GM23338 (cell line): ENCODE measurements around the gene CEACAM16. TPM values are rescaled to one million over a fixed set of nuclear protein-coding genes. Genes with fewer than 3 reads are reported as not detected.

ENCODE experiments used
- ATAC-seq: fragments of 200-7000 bp; cut with Tn5 transposase; 3 replicates; pipeline ENCODE4 v1.9.1; 2020
- DNase-seq: peaks from one replicate; pipeline ENCODE4 v3.0.0-alpha.2; 2015; ENCODE audit warnings: low spot score
- H2AFZ ChIP-seq: fragments of 200-600 bp; sonication (generic); 2 replicates; pipeline ENCODE4 v1.8.0; 2016; ENCODE audit warnings: antibody characterized with exemption, mild to moderate bottlenecking, moderate library complexity
- H3F3A ChIP-seq: fragments of 200-600 bp; sonication (generic); replicated peaks from 2 replicates; pipeline ENCODE4 v1.8.0; 2017; ENCODE audit warnings: antibody characterized with exemption, mixed run types, low read depth
- H3K27ac ChIP-seq: fragments of 200-600 bp; sonication (generic); 2 replicates; pipeline ENCODE4 v1.6.1; 2016; ENCODE audit warnings: low read depth
- H3K27me3 ChIP-seq: fragments of 200-600 bp; sonication (generic); 2 replicates; pipeline ENCODE4 v1.8.0; 2016; ENCODE audit warnings: mild to moderate bottlenecking, mixed run types, moderate library complexity; ENCODE audit not compliant: insufficient read depth
- H3K36me3 ChIP-seq: fragments of 200-600 bp; sonication (generic); 2 replicates; pipeline ENCODE4 v1.8.0; 2016; ENCODE audit warnings: mild to moderate bottlenecking; ENCODE audit not compliant: insufficient read depth
- H3K4me1 ChIP-seq: fragments of 200-600 bp; sonication (generic); 2 replicates; pipeline ENCODE4 v1.8.0; 2016; ENCODE audit warnings: mild to moderate bottlenecking, moderate library complexity; ENCODE audit not compliant: insufficient read depth
- H3K4me2 ChIP-seq: fragments of 200-600 bp; sonication (generic); 2 replicates; pipeline ENCODE4 v1.7.1; 2017; ENCODE audit warnings: mixed run types
- H3K4me3 ChIP-seq: fragments of 200-600 bp; sonication (generic); 2 replicates; pipeline ENCODE4 v1.6.1; 2016; ENCODE audit warnings: mixed run types
- H3K79me2 ChIP-seq: fragments of 200-600 bp; sonication (generic); replicated peaks from 2 replicates; pipeline ENCODE4 v1.8.0; 2017; ENCODE audit warnings: mild to moderate bottlenecking; ENCODE audit not compliant: insufficient read depth
- H3K9me2 ChIP-seq: fragments of 200-600 bp; sonication (generic); 2 replicates; pipeline ENCODE4 v1.8.0; 2017; ENCODE audit not compliant: insufficient read depth
- H4K20me1 ChIP-seq: fragments of 200-600 bp; sonication (generic); replicated peaks from 2 replicates; pipeline ENCODE4 v1.8.0; 2017; ENCODE audit warnings: mild to moderate bottlenecking; ENCODE audit not compliant: insufficient read depth
- H3K27ac Mint-ChIP-seq: 2 replicates; pipeline ENCODE4 v1.8.0; 2020; ENCODE audit warnings: inconsistent platforms, mild to moderate bottlenecking, moderate library complexity, mixed read lengths
- H3K27me3 Mint-ChIP-seq: 3 replicates; pipeline ENCODE4 v1.8.0; 2022; ENCODE audit warnings: low read depth, mild to moderate bottlenecking, moderate library complexity, mixed read lengths, inconsistent platforms; ENCODE audit not compliant: insufficient read depth, poor library complexity
- H3K36me3 Mint-ChIP-seq: 3 replicates; pipeline ENCODE4 v1.8.0; 2021; ENCODE audit warnings: low read depth, mild to moderate bottlenecking, inconsistent platforms, moderate library complexity, mixed read lengths
- H3K4me1 Mint-ChIP-seq: 3 replicates; pipeline ENCODE4 v1.8.0; 2020; ENCODE audit warnings: mild to moderate bottlenecking, inconsistent platforms, mixed read lengths
- H3K4me3 Mint-ChIP-seq: 3 replicates; pipeline ENCODE4 v1.8.0; 2021; ENCODE audit warnings: moderate library complexity, mild to moderate bottlenecking, inconsistent platforms, mixed read lengths
- H3K9me3 Mint-ChIP-seq: 3 replicates; pipeline ENCODE4 v1.8.0; 2020; ENCODE audit warnings: moderate library complexity, mild to moderate bottlenecking, inconsistent platforms, mixed read lengths
- NANOG ChIP-seq: IDR thresholded peaks from 2 replicates; pipeline ENCODE4 v1.6.1; 2016; ENCODE audit warnings: antibody characterized with exemption, borderline replicate concordance
- STAT1 ChIP-seq: IDR thresholded peaks from one replicate; pipeline ENCODE4 v1.6.1; 2016; ENCODE audit warnings: antibody characterized with exemption; ENCODE audit not compliant: unreplicated experiment
- ZNF114 ChIP-seq: fragments of 250-450 bp; sonication (Bioruptor Pico); IDR thresholded peaks from 2 replicates; pipeline ENCODE4 v1.5.0; 2020; ENCODE audit warnings: mild to moderate bottlenecking, moderate library complexity
- polyA plus RNA-seq: library from polyadenylated mRNA; unstranded; fragments of >200 nt; fragmentation: Nextera tagmentation; extraction: Ambion mirVana; gene quantifications from 2 replicates; pipeline ENCODE4 v1.2.1, GENCODE V29; 2016
- total RNA-seq: library from RNA; depleted of rRNA; stranded (reverse); fragments of >200 nt; shearing (Covaris generic); gene quantifications from 2 replicates; pipeline ENCODE4 v1.2.3, GENCODE V29; 2014
- TF ChIP-seq, protein P1 (sequence below): fragments of 250-450 bp; sonication (Bioruptor Pico); IDR thresholded peaks from 2 replicates; pipeline ENCODE4 v1.5.0; 2020; ENCODE audit warnings: mild to moderate bottlenecking, moderate library complexity
- TF ChIP-seq, protein P2 (sequence below), 2 experiments: fragments of 200-600 bp in 1 of 2; sonication (generic) in 1 of 2; conservative IDR thresholded peaks; 2 replicates each; pipeline versions ENCODE4 v1.5.1 to v1.6.1; 2016 to 2017; ENCODE audit warnings: antibody characterized with exemption in 2 of 2, low read depth in 2 of 2, mild to moderate bottlenecking in 2 of 2, moderate library complexity in 1 of 2

The CEACAM16 gene
- total and polyA plus RNA-seq, 2 experiments from 2014 or later, result not detected

DNA sequence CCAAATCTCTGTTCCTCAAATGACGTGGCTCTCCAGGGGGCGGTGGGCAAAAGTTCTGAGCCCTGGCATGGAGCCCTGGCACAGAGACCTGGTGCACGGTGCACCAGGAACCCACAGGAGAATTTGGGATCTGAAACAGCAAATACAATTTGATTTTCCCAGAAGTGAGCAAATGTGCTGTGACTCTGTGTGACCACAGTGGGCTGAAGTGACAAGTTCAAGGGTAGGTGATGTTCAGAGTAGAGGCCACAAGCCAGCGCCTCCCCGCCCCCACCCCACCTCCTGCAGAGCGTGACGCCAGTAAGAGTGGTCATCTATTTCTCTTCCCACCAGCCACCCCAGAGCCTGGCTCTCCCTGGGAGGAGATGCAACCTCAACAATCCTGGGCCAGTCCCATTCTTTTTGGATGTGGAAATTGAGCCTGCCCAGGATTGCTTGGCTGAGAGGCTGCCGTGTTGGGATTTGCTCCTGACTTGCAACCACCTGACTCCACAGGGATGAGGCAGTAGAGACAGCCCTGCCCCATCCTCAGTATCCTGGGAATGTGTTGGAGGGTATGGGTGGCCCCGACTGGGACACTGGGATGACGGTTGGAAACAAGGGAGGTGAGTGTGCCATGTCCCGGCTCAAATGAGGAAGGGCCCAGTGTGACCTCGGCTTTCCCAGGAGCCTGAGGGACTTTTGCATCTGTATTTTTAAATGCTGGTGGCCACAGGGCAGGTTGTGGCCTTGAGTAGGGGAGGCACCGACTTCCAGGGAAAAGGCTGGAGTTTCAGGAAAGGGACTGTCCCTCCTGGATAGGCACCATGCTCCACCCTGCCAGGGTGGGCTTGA lies 38.5 kb downstream of the CEACAM16 start (continued):
- TF ChIP-seq, protein P1, sequence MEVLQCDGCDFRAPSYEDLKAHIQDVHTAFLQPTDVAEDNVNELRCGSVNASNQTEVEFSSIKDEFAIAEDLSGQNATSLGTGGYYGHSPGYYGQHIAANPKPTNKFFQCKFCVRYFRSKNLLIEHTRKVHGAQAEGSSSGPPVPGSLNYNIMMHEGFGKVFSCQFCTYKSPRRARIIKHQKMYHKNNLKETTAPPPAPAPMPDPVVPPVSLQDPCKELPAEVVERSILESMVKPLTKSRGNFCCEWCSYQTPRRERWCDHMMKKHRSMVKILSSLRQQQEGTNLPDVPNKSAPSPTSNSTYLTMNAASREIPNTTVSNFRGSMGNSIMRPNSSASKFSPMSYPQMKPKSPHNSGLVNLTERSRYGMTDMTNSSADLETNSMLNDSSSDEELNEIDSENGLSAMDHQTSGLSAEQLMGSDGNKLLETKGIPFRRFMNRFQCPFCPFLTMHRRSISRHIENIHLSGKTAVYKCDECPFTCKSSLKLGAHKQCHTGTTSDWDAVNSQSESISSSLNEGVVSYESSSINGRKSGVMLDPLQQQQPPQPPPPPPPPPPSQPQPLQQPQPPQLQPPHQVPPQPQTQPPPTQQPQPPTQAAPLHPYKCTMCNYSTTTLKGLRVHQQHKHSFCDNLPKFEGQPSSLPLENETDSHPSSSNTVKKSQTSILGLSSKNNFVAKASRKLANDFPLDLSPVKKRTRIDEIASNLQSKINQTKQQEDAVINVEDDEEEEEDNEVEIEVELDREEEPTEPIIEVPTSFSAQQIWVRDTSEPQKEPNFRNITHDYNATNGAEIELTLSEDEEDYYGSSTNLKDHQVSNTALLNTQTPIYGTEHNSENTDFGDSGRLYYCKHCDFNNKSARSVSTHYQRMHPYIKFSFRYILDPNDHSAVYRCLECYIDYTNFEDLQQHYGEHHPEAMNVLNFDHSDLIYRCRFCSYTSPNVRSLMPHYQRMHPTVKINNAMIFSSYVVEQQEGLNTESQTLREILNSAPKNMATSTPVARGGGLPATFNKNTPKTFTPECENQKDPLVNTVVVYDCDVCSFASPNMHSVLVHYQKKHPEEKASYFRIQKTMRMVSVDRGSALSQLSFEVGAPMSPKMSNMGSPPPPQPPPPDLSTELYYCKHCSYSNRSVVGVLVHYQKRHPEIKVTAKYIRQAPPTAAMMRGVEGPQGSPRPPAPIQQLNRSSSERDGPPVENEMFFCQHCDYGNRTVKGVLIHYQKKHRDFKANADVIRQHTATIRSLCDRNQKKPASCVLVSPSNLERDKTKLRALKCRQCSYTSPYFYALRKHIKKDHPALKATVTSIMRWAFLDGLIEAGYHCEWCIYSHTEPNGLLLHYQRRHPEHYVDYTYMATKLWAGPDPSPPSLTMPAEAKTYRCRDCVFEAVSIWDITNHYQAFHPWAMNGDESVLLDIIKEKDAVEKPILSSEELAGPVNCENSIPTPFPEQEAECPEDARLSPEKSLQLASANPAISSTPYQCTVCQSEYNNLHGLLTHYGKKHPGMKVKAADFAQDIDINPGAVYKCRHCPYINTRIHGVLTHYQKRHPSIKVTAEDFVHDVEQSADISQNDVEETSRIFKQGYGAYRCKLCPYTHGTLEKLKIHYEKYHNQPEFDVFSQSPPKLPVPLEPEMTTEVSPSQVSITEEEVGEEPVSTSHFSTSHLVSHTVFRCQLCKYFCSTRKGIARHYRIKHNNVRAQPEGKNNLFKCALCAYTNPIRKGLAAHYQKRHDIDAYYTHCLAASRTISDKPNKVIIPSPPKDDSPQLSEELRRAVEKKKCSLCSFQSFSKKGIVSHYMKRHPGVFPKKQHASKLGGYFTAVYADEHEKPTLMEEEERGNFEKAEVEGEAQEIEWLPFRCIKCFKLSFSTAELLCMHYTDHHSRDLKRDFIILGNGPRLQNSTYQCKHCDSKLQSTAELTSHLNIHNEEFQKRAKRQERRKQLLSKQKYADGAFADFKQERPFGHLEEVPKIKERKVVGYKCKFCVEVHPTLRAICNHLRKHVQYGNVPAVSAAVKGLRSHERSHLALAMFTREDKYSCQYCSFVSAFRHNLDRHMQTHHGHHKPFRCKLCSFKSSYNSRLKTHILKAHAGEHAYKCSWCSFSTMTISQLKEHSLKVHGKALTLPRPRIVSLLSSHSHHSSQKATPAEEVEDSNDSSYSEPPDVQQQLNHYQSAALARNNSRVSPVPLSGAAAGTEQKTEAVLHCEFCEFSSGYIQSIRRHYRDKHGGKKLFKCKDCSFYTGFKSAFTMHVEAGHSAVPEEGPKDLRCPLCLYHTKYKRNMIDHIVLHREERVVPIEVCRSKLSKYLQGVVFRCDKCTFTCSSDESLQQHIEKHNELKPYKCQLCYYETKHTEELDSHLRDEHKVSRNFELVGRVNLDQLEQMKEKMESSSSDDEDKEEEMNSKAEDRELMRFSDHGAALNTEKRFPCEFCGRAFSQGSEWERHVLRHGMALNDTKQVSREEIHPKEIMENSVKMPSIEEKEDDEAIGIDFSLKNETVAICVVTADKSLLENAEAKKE (CRISPR knock-in tag), result no peak
- no peak for TF ChIP-seq ZNF114
- no peak for TF ChIP-seq NANOG
- TF ChIP-seq, protein P2, sequence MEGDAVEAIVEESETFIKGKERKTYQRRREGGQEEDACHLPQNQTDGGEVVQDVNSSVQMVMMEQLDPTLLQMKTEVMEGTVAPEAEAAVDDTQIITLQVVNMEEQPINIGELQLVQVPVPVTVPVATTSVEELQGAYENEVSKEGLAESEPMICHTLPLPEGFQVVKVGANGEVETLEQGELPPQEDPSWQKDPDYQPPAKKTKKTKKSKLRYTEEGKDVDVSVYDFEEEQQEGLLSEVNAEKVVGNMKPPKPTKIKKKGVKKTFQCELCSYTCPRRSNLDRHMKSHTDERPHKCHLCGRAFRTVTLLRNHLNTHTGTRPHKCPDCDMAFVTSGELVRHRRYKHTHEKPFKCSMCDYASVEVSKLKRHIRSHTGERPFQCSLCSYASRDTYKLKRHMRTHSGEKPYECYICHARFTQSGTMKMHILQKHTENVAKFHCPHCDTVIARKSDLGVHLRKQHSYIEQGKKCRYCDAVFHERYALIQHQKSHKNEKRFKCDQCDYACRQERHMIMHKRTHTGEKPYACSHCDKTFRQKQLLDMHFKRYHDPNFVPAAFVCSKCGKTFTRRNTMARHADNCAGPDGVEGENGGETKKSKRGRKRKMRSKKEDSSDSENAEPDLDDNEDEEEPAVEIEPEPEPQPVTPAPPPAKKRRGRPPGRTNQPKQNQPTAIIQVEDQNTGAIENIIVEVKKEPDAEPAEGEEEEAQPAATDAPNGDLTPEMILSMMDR (conservative IDR thresholded peaks at IDR 0.05; ENCODE audit: low read depth in 2 of 2), result no peak

DNA sequence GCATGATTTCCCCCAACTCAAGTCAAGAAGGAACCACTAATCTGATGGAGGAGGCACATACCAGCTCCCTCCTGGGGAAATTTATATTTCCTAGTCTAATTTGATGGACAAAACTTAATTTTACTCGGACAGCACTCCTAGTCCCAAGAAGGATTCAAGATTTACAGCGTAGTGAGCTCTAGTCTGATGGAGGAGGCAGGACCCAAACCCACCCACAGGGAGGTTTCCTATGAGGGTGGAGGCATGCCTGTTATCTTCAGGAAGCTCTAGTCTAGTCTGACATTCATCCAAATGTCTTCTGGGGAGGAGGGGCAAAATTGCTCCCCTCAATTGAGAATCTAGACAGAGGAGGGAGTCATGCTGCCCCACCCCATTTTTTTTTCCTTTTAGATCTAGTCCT lies 39.2 kb downstream of the CEACAM16 start:
- H3K4me3 Mint-ChIP-seq, result no peak overlapping the region
- H4K20me1 ChIP-seq, result no peaks in the 10 kb centered on the region
- no peak overlapping the region for H3K4me2 ChIP-seq
- DNase-seq (no peak), ATAC-seq (no peak)
- no peaks in the 10 kb centered on the region for H3K36me3 Mint-ChIP-seq
- H3K27me3 Mint-ChIP-seq, result peaks cover 9% of the 10 kb centered on the region
- no peaks in the 10 kb centered on the region for H3K79me2 ChIP-seq
- no peaks in the 10 kb centered on the region for H3K9me2 ChIP-seq
- no peaks in the 10 kb centered on the region for H3K27me3 ChIP-seq
- H3K27ac Mint-ChIP-seq, result no peak overlapping the region
- H2AFZ ChIP-seq, result no peak overlapping the region
- H3K4me1 ChIP-seq, result no peaks in the 10 kb centered on the region
- TF ChIP-seq STAT1 (no peak), ZNF114 (no peak)
- TF ChIP-seq, protein P1 (CRISPR knock-in tag), result no peak
- H3K4me1 Mint-ChIP-seq, result peaks cover 16% of the 10 kb centered on the region
- no peak overlapping the region for H3K27ac ChIP-seq
- H3K4me3 ChIP-seq, result no peak overlapping the region
- H3K9me3 Mint-ChIP-seq, result no peaks in the 10 kb centered on the region
- H3F3A ChIP-seq, result no peaks in the 10 kb centered on the region
- no peaks in the 10 kb centered on the region for H3K36me3 ChIP-seq
